Heart right ventricle (tissue), 16 donors: Measurements from ENCODE around the gene OVOL1. TPM values are rescaled to one million over a fixed set of nuclear protein-coding genes. Genes with fewer than 3 reads are reported as not detected.

ENCODE experiments used
- ATAC-seq, 8 donors: fragments of 200-7000 bp; cut with Tn5 transposase; one replicate each; pipeline ENCODE4 v1.9.1; 2020; ENCODE audit warnings: mild to moderate bottlenecking in 8 of 8, moderate library complexity in 8 of 8, moderate number of reproducible peaks in 1 of 8
- DNase-seq, 2 donors: peaks; one replicate each; pipeline ENCODE4 v3.0.0-alpha.2; 2020
- H3K27ac ChIP-seq, 10 donors: fragments of 200-600 bp; sonication (generic) in 2 of 10; one replicate each; pipeline versions ENCODE4 v1.5.0 to v1.8.0; 2020 to 2022; ENCODE audit warnings: mild to moderate bottlenecking in 3 of 10
- H3K27me3 ChIP-seq, 7 donors: fragments of 200-600 bp; one replicate each; pipeline ENCODE4 v1.8.0; 2021 to 2022; ENCODE audit warnings: mild to moderate bottlenecking in 2 of 7
- H3K36me3 ChIP-seq, 9 donors: fragments of 200-600 bp; sonication (generic) in 1 of 9; one replicate each; pipeline versions ENCODE4 v1.5.0 to v1.8.0; 2020 to 2022; ENCODE audit warnings: mild to moderate bottlenecking in 2 of 9
- H3K4me1 ChIP-seq, 9 donors: fragments of 200-600 bp; sonication (generic) in 1 of 9; one replicate each; pipeline versions ENCODE4 v1.5.0 to v1.8.0; 2020 to 2022; ENCODE audit warnings: mild to moderate bottlenecking in 4 of 9
- H3K4me3 ChIP-seq, 10 donors: fragments of 200-600 bp; sonication (generic) in 2 of 10; one replicate each; pipeline versions ENCODE4 v1.5.0 to v1.8.0; 2020 to 2022; ENCODE audit warnings: mild to moderate bottlenecking in 7 of 10, moderate library complexity in 2 of 10
- H3K9me3 ChIP-seq, 11 donors: fragments of 200-600 bp in 10 of 11; sonication (generic) in 2 of 11; one replicate each; pipeline versions ENCODE4 v1.5.0 to v1.8.0; 2013 to 2022; ENCODE audit warnings: mild to moderate bottlenecking in 2 of 11, control low read depth in 1 of 11, moderate library complexity in 1 of 11
- WGBS, 2 donors: extraction: QIAGEN DNeasy Blood & Tissue Kit; methylation state at CpG; one replicate each; pipeline ENCODE4 v1.1.7; 2013; ENCODE audit warnings: inconsistent platforms in 1 of 2; 5-methylcytosine and 5-hydroxymethylcytosine counted together
- intact Hi-C, 10 donors: fragments of 100-400 bp; cut with DNase I; formaldehyde crosslinking; loops; one replicate each; pipeline versions ENCODE4 v1.11.1 to v1.14.2; 2022
- polyA plus RNA-seq, 2 donors: library from polyadenylated mRNA; stranded (reverse); fragments of 200-250 nt; gene quantifications; one replicate each; pipeline ENCODE4 v1.2.3, GENCODE V29; 2013
- total RNA-seq, 10 donors: library from RNA; stranded (reverse); fragmentation: NEBNext Ultra II Directional in 3 of 10; extraction: Animal tissue kit (Norgen Biotek cat#: 25700) in 3 of 10; gene quantifications; one replicate each; pipeline versions ENCODE4 v1.2.1 to v1.2.4, GENCODE V29; 2021 to 2023
- TF ChIP-seq, protein P1 (sequence below), 9 donors: fragments of 200-600 bp; sonication (generic) in 2 of 9; IDR thresholded peaks; one replicate each; pipeline versions ENCODE4 v1.5.0 to v1.8.0; 2021 to 2022; ENCODE audit warnings: antibody characterized with exemption in 9 of 9, mild to moderate bottlenecking in 5 of 9, moderate library complexity in 1 of 9
- donor health status: Arrhythmogenic right ventricular cardiomyopathy.
- donor health status: ischemic (EF 13 %, LVEDD 7.1; RV severe dilation, severe dysfunction).
- donor health status: healthy with polysubstance abuse.
- donor health status: DM: no; HTN: yes; CAD: no.
- donor health status: DM: no; HTN: no; CAD: no.
- donor health status: ischemic (EF 25% LVEDD 6.9; RV normal size, moderate dysfunction).
- donor health status: ischemic (EF 25% LVEDD 5.7; RV mildly dilated, moderate dysfunction).
- donor health status: healthy.
- donor health status: DM: yes; HTN: yes; CAD: no.
- donor health status: Ischemic cardiomyopathy.
- donor health status: ischemic (EF 35%, LVEDD 5.7; RV mildly dilated, moderate dysfunction).
- donor health status: nonischemic (EF 11% LVEDD 7.7; RV severe dilation, severe dysfunction).
- donor health status: DM: yes; HTN: yes; CAD: no.
- donor health status: PGD.
- donor health status: ischemic (EF 29% LVEDD 5.4; RV normal size, mild dysfunction).
- donor health status: nonischemic (EF 23%, LVEDD 6.1; RV moderate dilation, normal function).

OVOL1 gene
- total and polyA plus RNA-seq, 12 donors, result not detected

- 59 to 63% methylated on average over 8 of the region's 8 CpGs for WGBS, 2 donors
- DNase-seq (no peak), ATAC-seq (no peak)
- no peaks in the 10 kb centered on the region for H3K9me3 ChIP-seq
- no peak overlapping the region for H3K4me3 ChIP-seq
- H3K4me1 ChIP-seq, result peaks cover 9 to 28% (median 25%) of the 10 kb centered on the region in 9 donors
- intact Hi-C loops, result no loop called here
- H3K36me3 ChIP-seq, result no peaks in the 10 kb centered on the region
- peaks cover 25 to 61% (median 48%) of the 10 kb centered on the region in 7 donors for H3K27me3 ChIP-seq
- H3K27ac ChIP-seq, result no peak overlapping the region
- TF ChIP-seq, protein P1, sequence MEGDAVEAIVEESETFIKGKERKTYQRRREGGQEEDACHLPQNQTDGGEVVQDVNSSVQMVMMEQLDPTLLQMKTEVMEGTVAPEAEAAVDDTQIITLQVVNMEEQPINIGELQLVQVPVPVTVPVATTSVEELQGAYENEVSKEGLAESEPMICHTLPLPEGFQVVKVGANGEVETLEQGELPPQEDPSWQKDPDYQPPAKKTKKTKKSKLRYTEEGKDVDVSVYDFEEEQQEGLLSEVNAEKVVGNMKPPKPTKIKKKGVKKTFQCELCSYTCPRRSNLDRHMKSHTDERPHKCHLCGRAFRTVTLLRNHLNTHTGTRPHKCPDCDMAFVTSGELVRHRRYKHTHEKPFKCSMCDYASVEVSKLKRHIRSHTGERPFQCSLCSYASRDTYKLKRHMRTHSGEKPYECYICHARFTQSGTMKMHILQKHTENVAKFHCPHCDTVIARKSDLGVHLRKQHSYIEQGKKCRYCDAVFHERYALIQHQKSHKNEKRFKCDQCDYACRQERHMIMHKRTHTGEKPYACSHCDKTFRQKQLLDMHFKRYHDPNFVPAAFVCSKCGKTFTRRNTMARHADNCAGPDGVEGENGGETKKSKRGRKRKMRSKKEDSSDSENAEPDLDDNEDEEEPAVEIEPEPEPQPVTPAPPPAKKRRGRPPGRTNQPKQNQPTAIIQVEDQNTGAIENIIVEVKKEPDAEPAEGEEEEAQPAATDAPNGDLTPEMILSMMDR (IDR thresholded peaks at IDR 0.05), result no peak
Measured at GRCh38 chr11:65785319-65786007, 1.4 kb upstream of the OVOL1 start.

- Histone ChIP-seq H3K36me3 (no peaks in the 10 kb centered on the region), H3K9me3 (no peaks in the 10 kb centered on the region), H3K27me3 (peaks cover 25 to 61% (median 48%) of the 10 kb centered on the region in 7 donors), H3K4me1 (peaks cover 9 to 30% (median 25%) of the 10 kb centered on the region in 9 donors), H3K27ac (no peak overlapping the region), H3K4me3 (peak overlapping the region in 6 of 10 donors; percentile 17 to 40 (median 21))
- ATAC-seq (no peak), DNase-seq (no peak)
- WGBS, 2 donors, result 9% methylated on average over 70 to 74 of the region's 74 CpGs
- intact Hi-C loops, result no loop called here
- TF ChIP-seq, protein P1 (IDR thresholded peaks at IDR 0.05), result no peak
Measured at GRCh38 chr11:65786008-65786785, 666 bp upstream of the OVOL1 start.

DNA sequence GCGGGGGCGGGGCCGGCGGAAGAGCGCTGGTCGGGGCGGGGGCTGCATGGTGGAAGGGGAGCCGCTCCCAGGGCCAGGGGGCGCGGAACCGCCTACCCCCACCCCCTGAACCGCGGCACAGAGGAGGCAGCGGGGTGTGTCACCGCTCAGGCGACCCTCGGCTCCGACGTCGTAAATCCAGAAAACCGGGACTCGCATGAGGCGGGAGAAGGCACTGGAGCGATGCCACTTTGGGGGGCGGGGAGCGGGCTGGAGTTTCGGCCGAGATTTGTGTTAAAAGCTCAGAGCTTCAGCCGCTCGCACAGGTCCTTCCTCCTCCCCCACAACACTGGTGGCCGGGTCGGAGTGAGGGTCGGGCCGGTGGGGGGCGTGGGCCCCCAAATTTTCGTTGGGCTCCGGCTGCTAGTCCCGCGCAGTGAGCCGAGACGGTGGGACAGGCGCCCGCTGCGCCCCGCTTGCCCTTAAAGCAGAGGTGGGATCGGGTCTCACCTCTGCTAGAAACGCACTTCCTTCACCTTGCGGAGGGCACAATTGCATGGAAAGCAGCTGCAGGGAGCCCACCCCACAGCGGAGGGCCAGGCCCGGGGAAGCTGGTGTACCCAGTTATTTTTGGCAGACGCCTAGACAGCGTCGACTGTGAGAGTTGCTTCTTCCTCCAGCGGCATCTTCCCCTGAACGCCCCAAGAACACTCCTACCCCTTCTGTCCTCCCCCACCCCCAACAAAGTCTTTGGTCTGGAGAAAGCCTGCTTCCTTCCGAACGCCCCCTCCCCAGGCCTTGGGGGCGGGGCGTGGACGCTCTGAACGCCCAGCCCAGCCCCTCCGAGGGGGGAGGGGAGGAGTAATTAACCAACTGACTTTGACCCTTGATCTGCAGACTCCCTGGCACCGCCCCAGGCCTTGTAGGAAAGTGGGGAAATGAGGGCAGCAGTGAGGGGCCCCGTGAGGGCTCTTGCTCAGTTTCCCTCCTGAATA, 1.1 kb downstream of the OVOL1 start:
- Histone ChIP-seq H3K27me3 (peaks cover 25 to 67% (median 55%) of the 10 kb centered on the region in 7 donors), H3K36me3 (no peaks in the 10 kb centered on the region), H3K9me3 (no peaks in the 10 kb centered on the region), H3K4me1 (peaks cover 7 to 34% (median 20%) of the 10 kb centered on the region in 9 donors), H3K4me3 (peak overlapping the region in 6 of 10 donors; percentile 3 to 31 (median 6)), H3K27ac (no peak overlapping the region)
- 2 to 4% methylated on average over 63 to 64 of the region's 64 CpGs for WGBS, 2 donors
- DNase-seq (no peak), ATAC-seq (no peak)
- intact Hi-C loops, result no loop called here
- TF ChIP-seq, protein P1 (IDR thresholded peaks at IDR 0.05), result no peak

DNA sequence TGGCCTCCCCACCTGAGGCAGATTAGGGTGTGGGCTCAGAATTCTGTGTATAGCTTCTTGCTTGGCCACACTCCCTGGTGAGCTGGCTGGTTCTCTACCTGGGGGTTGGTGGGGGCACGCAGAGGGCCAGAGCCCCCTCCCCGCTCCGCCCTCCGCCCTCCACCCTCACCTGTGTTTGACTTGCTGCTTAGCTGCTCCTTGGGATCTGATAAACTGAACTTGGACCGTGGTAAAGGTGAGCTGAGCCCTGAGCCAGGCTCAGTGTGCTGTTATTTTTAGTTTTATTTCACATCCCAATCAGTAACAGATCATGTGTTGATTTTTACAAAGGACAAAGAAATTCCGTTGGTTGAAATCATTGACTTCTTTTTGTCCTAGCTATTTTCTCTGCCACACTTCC, 2.0 kb downstream of the OVOL1 start:
- H3K4me3 ChIP-seq, result no peak overlapping the region
- no peak overlapping the region for H3K27ac ChIP-seq
- 77 to 86% methylated on average over 6 of the region's 6 CpGs for WGBS, 2 donors
- TF ChIP-seq, protein P1 (IDR thresholded peaks at IDR 0.05), result no peak
- H3K27me3 ChIP-seq, result peaks cover 25 to 74% (median 59%) of the 10 kb centered on the region in 7 donors
- peaks cover 7 to 34% (median 20%) of the 10 kb centered on the region in 9 donors for H3K4me1 ChIP-seq
- DNase-seq (no peak), ATAC-seq (no peak)
- intact Hi-C loops, result no loop called here
- H3K9me3 ChIP-seq, result no peaks in the 10 kb centered on the region
- H3K36me3 ChIP-seq, result no peaks in the 10 kb centered on the region
